T-helper 9 cell (primary cell): Measurements from ENCODE around the gene YBX2.
"Not testable (repeated sequence)": the region's sequence is repeated elsewhere in the genome, so short reads cannot be mapped to it uniquely, and the experiment has no call there.

Experiments
- DNase-seq: peaks from one replicate; pipeline ENCODE4 v3.0.0-alpha.2; 2020
- total RNA-seq, 2 donors: gene quantifications; one replicate each; lab custom pipeline; 2026; lab: John Stamatoyannopoulos, UW

Gene YBX2
- 0 to 0.14 reads per million in 2 donors for total RNA-seq

GRCh38 chr17:7294614-7295153 is at the start of gene YBX2:
YBX2 (minus strand) TSS chr17:7294639; CDS start chr17:7294500, 139 bp downstream.
- peak; percentile 66 for DNase-seq

- no peak for DNase-seq
These were observed 48.8 kb upstream of the YBX2 start for GRCh38 chr17:7343250-7343649.

- DNase-seq = no peak
These were observed 47.4 kb upstream of the YBX2 start for GRCh38 chr17:7341842-7342241.

DNA sequence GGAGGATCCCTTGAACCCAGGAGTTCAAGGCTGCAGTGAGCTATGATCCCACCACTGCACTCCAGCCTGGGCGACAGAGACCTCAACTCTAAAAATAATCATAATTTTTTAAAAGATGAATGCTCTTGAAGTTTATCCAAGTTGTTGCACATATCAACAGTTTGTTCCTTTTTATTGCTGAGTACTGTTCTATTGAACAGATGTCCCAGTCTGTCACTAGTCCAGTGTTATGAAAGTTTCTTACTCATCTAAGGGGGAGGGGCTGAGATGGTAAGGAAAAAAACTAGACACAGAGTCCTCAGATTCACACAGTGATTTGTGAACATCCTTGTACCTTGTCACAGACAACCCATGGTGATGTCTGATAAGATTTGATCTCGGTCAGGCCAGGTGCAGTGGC is 45.7 kb upstream of the YBX2 start:
- DNase-seq = no peak

DNA sequence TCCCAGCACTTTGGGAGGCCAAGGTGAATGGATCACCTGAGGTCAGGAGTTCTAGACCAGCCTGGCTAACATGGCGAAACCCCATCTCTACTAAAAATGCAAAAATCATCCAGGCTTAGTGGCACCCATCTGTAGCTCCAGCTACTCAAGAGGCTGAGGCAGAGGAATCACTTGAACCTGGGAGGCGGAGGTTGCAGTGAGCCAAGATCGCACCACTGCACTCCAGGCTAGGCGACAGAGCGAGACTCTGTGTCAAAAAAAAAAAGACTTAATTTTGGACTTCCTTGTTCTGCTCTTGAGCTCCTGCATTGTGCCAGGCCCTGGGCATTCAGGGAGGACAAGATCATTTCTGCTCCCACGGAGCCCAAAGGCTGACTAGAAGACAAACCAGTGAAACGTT is 43.2 kb upstream of the YBX2 start:
- not testable (repeated sequence) for DNase-seq

DNA sequence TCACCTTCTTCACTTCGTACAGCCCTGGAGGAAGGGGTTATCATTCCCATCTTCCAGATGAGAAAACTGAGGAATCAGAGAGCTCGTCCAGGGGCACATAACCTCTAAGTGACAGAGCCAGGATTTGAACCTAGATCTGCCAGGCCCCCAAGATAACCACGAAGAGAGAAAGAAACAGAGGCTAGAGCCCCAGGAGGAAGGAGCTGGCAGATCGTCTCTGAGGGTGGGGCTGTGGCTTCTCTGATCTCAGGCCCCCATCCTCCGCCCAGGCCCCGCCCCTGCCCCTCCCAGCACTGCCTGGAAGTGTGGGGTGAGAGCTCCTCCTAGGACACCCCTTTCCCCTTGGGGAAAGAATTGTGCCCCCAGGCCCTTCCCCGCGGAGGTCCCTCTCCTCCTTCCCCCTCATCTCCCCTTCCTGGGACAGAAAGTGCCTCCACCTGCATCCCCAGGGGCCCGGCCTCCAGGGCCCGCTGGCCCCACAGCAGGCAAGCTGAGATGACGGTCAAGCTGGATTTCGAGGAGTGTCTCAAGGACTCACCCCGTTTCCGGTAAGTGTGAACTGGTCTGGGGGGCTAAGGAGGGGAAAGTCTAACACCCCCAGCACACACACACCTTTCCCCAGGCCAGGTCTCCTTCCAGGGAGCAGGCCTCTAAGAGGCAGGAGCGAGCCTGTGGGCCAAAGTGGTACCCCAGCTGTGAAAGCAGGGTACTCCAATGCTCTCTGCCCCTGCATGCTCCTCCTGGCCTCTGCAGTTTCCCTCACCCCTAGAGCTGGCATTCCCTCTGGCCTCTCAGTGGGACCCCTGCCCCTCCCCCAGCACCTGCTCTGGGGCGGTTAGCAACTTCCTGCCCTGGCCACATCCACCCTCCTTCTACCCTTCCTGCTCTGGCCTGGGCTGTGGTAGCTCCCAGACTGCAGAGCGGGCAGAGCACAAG is 42.1 kb upstream of the YBX2 start, which contains the start of gene ACAP1:
TSS of gene ACAP1 (plus strand) at position 290 of the 936 bp plus-strand sequence. CDS start at position 496, 206 bp downstream.
- DNase-seq = peak; percentile 79

DNA sequence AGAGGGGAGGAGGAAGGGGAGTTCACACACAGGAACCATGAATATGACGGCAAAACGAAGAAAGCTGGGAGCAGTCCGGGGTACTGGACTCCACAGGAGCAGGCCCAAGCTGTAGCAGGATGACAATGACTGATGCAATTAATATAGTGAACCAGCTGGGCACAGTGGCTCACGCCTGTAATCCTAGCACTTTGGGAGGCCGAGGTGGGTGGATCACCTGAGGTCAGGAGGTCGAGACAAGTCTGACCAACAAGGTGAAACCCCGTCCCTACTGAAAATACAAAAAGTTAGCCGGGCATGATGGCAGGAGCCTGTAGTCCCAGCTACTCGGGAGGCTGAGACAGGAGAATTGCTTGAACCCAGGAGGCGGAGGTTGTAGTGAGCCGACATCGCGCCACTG is 41.3 kb upstream of the YBX2 start:
- not testable (repeated sequence) for DNase-seq

DNA sequence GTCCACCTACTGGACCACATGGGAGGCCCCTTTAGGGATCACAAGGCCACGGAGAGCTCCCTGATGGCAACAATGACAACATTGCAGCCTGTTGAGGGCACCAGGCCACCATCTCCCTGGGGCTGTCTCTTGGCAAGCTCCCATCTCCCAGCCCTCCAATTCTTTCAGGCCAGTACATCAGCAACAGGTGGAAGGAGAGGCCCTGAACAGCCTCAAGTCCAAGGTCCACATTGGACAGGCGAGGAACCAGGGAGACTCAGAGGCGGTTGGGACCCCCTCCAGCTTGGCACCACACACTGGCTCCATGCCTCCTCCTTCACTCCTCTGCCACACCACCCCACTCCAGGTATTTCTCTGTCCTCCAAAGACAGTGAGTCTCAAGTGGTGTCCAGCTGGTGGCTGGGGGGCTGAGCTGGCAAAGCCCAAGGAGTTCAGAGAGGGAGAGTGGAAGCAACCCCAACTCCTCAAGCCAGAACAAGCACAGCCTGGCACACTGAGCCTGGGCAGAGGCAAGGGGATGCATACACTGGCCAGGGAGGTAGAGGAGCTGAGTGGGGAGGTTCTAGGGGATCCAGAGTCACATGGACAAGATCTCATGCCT is 40.6 kb upstream of the YBX2 start:
- DNase-seq = no peak

DNA sequence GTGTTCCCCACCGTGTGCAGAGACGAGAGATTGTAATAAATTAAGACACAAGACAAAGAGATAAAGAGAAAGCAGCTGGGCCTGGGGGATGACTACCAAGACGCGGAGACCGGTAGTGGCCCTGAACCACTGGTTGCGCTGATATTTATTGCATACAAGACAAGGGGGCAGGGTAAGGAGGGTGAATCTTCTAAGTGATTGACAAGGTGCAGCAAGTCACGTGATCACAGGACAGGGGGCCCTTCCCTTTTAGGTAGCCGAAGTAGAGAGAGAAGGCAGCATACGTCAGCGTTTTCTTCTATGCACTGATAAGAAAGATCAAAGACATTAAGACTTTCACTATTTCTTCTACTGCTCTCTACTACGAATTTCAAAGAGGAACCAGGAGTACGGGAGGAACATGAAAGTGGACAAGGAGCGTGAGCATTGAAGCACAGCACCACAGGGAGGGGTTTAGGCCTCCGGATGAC is 38.2 kb upstream of the YBX2 start:
- DNase-seq = not testable (repeated sequence)

DNA sequence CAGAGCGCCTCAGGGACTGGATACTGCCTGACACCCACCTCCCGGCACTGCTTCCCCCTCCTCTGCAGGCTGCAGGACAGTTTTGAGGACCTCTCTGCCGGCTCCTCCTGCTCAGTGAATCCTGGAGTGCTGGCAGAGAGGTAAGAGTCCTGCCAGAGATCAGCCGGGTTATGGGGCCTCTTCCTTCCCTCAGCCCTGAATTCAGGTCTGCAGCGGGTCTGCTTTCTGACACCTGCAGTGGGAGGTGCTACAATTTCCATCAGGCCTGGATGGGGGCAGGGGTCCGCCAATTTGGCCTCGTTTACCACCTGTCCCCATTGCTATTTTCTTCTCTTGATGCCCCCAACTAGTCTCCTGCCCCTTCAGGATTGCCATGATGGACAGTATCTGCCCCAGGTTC is 37.7 kb upstream of the YBX2 start:
- no peak for DNase-seq

DNA sequence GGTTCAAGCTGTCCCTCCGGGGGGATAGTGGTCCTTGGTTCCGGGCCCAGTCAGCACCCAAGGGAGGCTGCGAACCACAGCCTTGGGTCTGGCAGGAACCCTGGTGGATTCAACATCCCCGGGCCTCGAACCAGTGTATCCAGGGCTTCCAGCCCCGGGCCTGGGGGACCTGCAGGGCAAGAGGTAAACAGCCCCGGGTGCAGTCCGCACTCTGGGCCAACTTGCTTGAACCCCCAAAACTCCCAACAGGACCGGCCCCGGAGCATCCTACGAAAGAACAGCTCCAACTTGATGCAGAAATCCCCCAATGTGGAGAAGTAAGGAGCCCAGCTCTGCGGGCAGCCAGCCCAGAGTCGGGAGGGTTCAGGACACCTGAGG is 36.2 kb upstream of the YBX2 start:
- no peak for DNase-seq

GRCh38 chr17:7329997-7330637 is 35.7 kb upstream of the YBX2 start:
- DNase-seq = peak; percentile 75

GRCh38 chr17:7329374-7329996 is 35.0 kb upstream of the YBX2 start:
- DNase-seq = peak; percentile 91

DNA sequence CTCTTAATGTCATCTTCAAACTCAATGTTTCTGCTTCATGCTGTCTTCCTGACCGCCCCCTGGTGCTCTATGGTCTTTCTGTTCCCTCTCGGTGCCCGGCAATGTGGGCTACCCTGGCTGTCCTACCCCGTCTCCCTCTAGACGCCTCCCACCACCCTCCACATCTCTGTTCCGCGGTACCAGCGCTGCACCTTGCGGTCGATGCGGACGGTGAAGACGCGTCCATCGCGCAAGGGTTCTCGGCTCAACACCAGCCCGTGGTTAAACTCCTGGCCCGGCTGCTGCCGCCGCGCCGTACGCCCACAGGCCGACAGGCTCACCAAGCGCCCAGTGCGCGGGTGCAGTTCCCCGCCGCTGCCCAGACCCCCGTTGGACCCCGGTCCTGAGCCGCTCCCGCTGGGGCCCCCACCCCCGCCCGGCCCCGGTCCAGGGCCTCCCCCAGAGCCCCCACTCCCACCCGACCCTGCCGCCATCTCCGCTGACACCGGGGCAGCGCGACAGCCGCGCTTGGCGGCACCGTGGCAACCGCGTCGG is 34.5 kb upstream of the YBX2 start, which contains the start of gene NEURL4:
TSS of gene NEURL4 (minus strand) at position 496 of the 534 bp plus-strand sequence. CDS start at position 473, 23 bp downstream.
- DNase-seq = no peak

- DNase-seq = no peak
These were observed 33.6 kb upstream of the YBX2 start for GRCh38 chr17:7328009-7328408.

GRCh38 chr17:7327501-7327900 is 33.1 kb upstream of the YBX2 start:
- DNase-seq = no peak

GRCh38 chr17:7327056-7327455 is 32.6 kb upstream of the YBX2 start:
- no peak for DNase-seq

DNA sequence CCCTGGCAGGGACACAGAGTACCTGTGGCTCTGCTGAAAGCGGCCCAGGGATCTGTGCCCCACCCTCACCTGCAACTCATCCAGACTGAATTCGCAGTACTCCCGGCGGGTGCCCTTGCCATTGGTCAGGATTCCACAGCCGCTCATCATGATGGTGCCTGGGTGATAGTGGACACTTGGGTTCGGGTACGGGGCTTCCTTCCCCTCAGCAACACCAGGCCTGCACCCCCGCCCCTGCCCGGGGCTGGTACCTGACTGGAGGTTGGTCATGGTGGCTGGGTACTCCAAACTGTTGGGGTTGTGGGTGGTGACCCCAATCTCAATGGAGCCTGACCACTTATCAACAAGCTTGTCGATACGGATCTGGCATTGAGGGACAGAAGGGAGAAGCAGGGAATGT is 31.7 kb upstream of the YBX2 start:
- DNase-seq = no peak

DNA sequence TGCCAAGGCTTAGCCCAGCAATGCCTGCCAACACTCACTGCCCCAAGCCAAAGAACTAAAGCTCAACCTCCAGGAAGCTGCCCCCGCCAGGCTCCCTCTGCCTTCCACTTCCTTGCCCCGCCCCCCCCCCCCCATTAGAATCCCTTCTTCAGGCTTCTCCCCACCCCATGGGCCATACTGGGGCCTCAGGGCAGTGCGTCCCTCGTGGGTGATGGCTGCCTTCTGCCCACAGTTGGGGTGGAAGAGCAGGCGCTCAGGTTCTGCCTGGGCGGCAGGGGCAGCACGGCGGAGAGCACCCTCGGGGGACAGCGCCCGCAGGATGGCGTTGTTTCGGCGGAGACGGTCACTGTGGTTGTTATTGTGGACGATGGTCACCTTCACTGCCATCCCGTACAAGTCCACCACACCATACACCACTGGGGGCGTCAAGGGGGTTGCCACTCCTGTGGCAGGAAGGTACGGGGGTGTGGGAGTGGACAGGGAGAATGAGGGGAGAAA is 30.6 kb upstream of the YBX2 start:
- DNase-seq = no peak

GRCh38 chr17:7324438-7324779 is 30.0 kb upstream of the YBX2 start:
- DNase-seq = no peak

GRCh38 chr17:7323731-7324437 is 29.4 kb upstream of the YBX2 start:
- peak; percentile 66 for DNase-seq
